WERI-Rb-1 (cell line): ENCODE data around the gene CACNG5.

Experiments
- DNase-seq: peaks from one replicate; pipeline ENCODE4 v3.0.0-alpha.2; 2020
- H3K27ac ChIP-seq: fragments of 250-450 bp; sonication (Bioruptor Pico); 2 replicates; pipeline ENCODE4 v1.5.1; 2020; ENCODE audit warnings: mild to moderate bottlenecking, moderate library complexity
- H3K27me3 ChIP-seq: fragments of 250-450 bp; sonication (Bioruptor Pico); 2 replicates; pipeline ENCODE4 v1.5.1; 2021; ENCODE audit warnings: mild to moderate bottlenecking, low read depth, moderate library complexity; ENCODE audit not compliant: insufficient read depth, severe bottlenecking
- H3K36me3 ChIP-seq: fragments of 250-450 bp; sonication (Bioruptor Pico); 2 replicates; pipeline ENCODE4 v1.5.1; 2020; ENCODE audit warnings: mild to moderate bottlenecking, moderate library complexity
- H3K4me3 ChIP-seq: 2 replicates; pipeline ENCODE4 v1.5.1; 2011; ENCODE audit warnings: low read depth, mild to moderate bottlenecking, control low read depth, low read length
- H3K9me3 ChIP-seq: fragments of 250-450 bp; sonication (Bioruptor Pico); 2 replicates; pipeline ENCODE4 v1.5.1; 2021; ENCODE audit warnings: mild to moderate bottlenecking, moderate library complexity; ENCODE audit not compliant: severe bottlenecking
- TF ChIP-seq, protein P1 (sequence below): IDR thresholded peaks from 2 replicates; pipeline ENCODE4 v1.5.1; 2011; ENCODE audit warnings: low read depth, mild to moderate bottlenecking, control low read depth, inconsistent platforms, low read length

CACNG5 gene

GRCh38 chr17:66790501-66791061 lies 44.3 kb upstream of the CACNG5 start:
- no peaks in the 10 kb centered on the region for H3K36me3 ChIP-seq

DNA sequence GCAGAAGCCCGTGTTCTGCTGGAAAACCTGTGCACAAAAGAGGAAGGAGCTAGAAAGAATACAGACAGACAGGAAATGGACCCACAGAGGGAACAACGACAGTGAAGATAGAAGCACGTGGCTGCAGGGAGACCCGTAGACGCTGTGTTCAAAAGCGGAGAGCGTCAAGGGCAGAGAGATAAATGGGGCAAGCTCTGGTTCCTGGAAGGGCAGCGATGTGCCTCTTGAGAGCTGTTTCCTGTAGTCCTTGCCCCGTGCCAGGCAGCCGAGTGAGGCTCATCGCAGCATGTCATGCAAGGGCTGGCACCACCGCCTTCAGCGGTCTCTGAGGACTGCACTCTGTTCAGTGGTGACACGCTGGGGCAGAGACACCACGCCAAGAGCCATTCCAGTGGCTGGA lies 43.6 kb upstream of the CACNG5 start:
- no peak for DNase-seq
- Histone ChIP-seq H3K36me3 (no peaks in the 10 kb centered on the region; the same call in 1 of the 2 replicates), H3K4me3 (no peak overlapping the region), H3K27me3 (no peaks in the 10 kb centered on the region), H3K27ac (no peak overlapping the region), H3K9me3 (no peaks in the 10 kb centered on the region)
- TF ChIP-seq, protein P1, sequence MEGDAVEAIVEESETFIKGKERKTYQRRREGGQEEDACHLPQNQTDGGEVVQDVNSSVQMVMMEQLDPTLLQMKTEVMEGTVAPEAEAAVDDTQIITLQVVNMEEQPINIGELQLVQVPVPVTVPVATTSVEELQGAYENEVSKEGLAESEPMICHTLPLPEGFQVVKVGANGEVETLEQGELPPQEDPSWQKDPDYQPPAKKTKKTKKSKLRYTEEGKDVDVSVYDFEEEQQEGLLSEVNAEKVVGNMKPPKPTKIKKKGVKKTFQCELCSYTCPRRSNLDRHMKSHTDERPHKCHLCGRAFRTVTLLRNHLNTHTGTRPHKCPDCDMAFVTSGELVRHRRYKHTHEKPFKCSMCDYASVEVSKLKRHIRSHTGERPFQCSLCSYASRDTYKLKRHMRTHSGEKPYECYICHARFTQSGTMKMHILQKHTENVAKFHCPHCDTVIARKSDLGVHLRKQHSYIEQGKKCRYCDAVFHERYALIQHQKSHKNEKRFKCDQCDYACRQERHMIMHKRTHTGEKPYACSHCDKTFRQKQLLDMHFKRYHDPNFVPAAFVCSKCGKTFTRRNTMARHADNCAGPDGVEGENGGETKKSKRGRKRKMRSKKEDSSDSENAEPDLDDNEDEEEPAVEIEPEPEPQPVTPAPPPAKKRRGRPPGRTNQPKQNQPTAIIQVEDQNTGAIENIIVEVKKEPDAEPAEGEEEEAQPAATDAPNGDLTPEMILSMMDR, result no peak

More at GRCh38 chr17:66790501-66791061, 44.3 kb upstream of the CACNG5 start:
- Histone ChIP-seq H3K4me3 (no peak overlapping the region), H3K27ac (no peak overlapping the region), H3K27me3 (no peaks in the 10 kb centered on the region), H3K9me3 (no peaks in the 10 kb centered on the region)
- no peak for DNase-seq
- TF ChIP-seq, protein P1, result no peak

DNA sequence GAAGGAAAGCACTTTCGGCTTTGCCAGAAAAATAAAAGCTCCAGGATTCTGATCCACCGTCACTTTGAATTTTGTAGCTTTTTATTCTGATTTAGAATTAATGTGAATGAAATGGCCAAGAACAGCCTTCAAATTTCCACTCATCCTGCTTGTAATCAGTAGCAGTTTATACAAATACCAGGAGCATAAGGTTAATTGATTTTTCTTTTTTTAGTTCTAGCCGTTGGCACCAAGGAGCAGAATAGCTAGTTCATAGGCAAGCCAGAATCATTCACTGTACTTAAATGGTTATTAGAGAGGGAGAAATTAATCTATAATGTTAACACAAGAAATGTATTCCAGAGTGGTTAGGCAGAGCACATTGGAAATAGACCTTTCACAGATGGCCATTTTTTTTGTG lies 41.1 kb upstream of the CACNG5 start:
- peaks cover 3% of the 10 kb centered on the region for H3K9me3 ChIP-seq
- no peaks in the 10 kb centered on the region for H3K27me3 ChIP-seq
- TF ChIP-seq, protein P1, result no peak
- no peak for DNase-seq
- no peak overlapping the region for H3K4me3 ChIP-seq
- H3K27ac ChIP-seq, result no peak overlapping the region
- H3K36me3 ChIP-seq, result no peaks in the 10 kb centered on the region; the same call in 1 of the 2 replicates

GRCh38 chr17:66795486-66795885 lies 39.4 kb upstream of the CACNG5 start:
- no peaks in the 10 kb centered on the region; the same call in 1 of the 2 replicates for H3K36me3 ChIP-seq
- TF ChIP-seq, protein P1, result no peak
- no peaks in the 10 kb centered on the region for H3K27me3 ChIP-seq
- no peak overlapping the region for H3K4me3 ChIP-seq
- peaks cover 3% of the 10 kb centered on the region for H3K9me3 ChIP-seq
- DNase-seq, result no peak
- H3K27ac ChIP-seq, result no peak overlapping the region

GRCh38 chr17:66799849-66800537 lies 34.9 kb upstream of the CACNG5 start:
- Histone ChIP-seq H3K4me3 (no peak overlapping the region), H3K27ac (no peak overlapping the region)
- DNase-seq, result no peak

More at GRCh38 chr17:66799849-66800537, 34.9 kb upstream of the CACNG5 start:
- Histone ChIP-seq H3K9me3 (peaks cover 3% of the 10 kb centered on the region), H3K27me3 (no peaks in the 10 kb centered on the region), H3K36me3 (no peaks in the 10 kb centered on the region; the same call in 1 of the 2 replicates)
- TF ChIP-seq, protein P1, result no peak
